Measurements from ENCODE around the gene SIN3A. TPM values are rescaled to one million over a fixed set of nuclear protein-coding genes. Genes with fewer than 3 reads are reported as not detected.

Gene SIN3A
- total and polyA plus RNA-seq, 2 donors (not counting 1 experiment from before 2014, with no cell fraction given) = 32.0 to 153 TPM

GRCh38 chr15:75367913-75368688, 83.4 kb downstream of the SIN3A start, which contains the start of gene MAN2C1:
Gene MAN2C1 (minus strand): TSS chr15:75368607. CDS start chr15:75368583, 24 bp downstream.
- Mint-ChIP-seq H3K9me3 (ENCODE audit: insufficient read depth) (no peaks in the 10 kb centered on the region), H3K27me3 (no peaks in the 10 kb centered on the region), H3K4me3 (peak within 1 kb of the TSS; percentile 93), H3K27ac (peak within 1 kb of the TSS; percentile 95), H3K4me1 (peaks cover 27% of the 10 kb centered on the region)
- Histone ChIP-seq H3K79me2 (ENCODE audit: control insufficient read depth, insufficient read depth, low read length) (peaks cover 4% of the 10 kb centered on the region), H3K9me3 (ENCODE audit: control extremely low read depth in 1 of 3, control insufficient read depth in 2 of 3, insufficient read depth in 1 of 3, low read length in 2 of 3) (no peaks in the 10 kb centered on the region), H3K4me1 (ENCODE audit: control insufficient read depth in 2 of 2, insufficient read depth in 2 of 2, low read length in 2 of 2) (peaks cover 13 to 19% of the 10 kb centered on the region in 2 donors), H3K4me2 (replicated peaks; ENCODE audit: low read depth, low read length, poor library complexity, severe bottlenecking) (peak within 1 kb of the TSS; percentile 96), H3K36me3 (replicated peaks in 1 of 2; ENCODE audit: control extremely low read depth in 1 of 2, control insufficient read depth in 1 of 2, extremely low read depth in 1 of 2, insufficient read depth in 2 of 2, low read length in 1 of 2) (peaks cover 0 to 42% of the 10 kb centered on the region in 2 experiments), H3K9ac (ENCODE audit: low read length) (peak within 1 kb of the TSS; percentile 96), H3K27ac (ENCODE audit: low read length in 2 of 2) (peak within 1 kb of the TSS; percentile 98 to 99), H3K4me3 (ENCODE audit: control extremely low read depth in 1 of 5, extremely low read depth in 1 of 5, insufficient read depth in 1 of 5, low read depth in 2 of 5, low read length in 4 of 5) (peak within 1 kb of the TSS; percentile 74 to 96 (median 87)), H2AFZ (ENCODE audit: insufficient read depth, low read depth, low read length, poor library complexity, severe bottlenecking) (peak within 1 kb of the TSS; percentile 73), H4K20me1 (ENCODE audit: control insufficient read depth, insufficient read depth, low read length, poor library complexity, severe bottlenecking) (peaks cover under 1% of the 10 kb centered on the region), H3K27me3 (replicated peaks in 1 of 4; ENCODE audit: control extremely low read depth in 1 of 4, control insufficient read depth in 3 of 4, insufficient read depth in 4 of 4, low read length in 3 of 4) (no peaks in the 10 kb centered on the region)
- whole genome bisulfite sequencing (ENCODE audit: insufficient coverage) = under 1% methylated on average over 67 of the region's 67 CpGs
- ATAC-seq (ENCODE audit: low read depth) = peak; percentile 92
- ChIA-PET POLR2A (interaction anchor here (0.8 to 3.9 kb wide), 11 partner anchors 13 to 370 kb away, joined by 3 to 62 read pairs (median 4); partner anchors contain the start of genes COMMD4, IMP3, NEIL1 and PPCDC), CTCF (interaction anchor here (0.5 to 4.3 kb wide), 33 partner anchors 11 to 512 kb away, joined by 3 to 52 read pairs (median 5); partner anchors contain the start of genes C15orf39, COMMD4, IMP3 and NEIL1)
- intact Hi-C loops (cut with micrococcal nuclease) = loop anchor here (1.0 to 5.0 kb wide), 5 partner anchors 18 to 431 kb away; partner anchors contain the start of genes COMMD4, COX5A, IMP3 and SNUPN
- TF ChIP-seq, protein P1, sequence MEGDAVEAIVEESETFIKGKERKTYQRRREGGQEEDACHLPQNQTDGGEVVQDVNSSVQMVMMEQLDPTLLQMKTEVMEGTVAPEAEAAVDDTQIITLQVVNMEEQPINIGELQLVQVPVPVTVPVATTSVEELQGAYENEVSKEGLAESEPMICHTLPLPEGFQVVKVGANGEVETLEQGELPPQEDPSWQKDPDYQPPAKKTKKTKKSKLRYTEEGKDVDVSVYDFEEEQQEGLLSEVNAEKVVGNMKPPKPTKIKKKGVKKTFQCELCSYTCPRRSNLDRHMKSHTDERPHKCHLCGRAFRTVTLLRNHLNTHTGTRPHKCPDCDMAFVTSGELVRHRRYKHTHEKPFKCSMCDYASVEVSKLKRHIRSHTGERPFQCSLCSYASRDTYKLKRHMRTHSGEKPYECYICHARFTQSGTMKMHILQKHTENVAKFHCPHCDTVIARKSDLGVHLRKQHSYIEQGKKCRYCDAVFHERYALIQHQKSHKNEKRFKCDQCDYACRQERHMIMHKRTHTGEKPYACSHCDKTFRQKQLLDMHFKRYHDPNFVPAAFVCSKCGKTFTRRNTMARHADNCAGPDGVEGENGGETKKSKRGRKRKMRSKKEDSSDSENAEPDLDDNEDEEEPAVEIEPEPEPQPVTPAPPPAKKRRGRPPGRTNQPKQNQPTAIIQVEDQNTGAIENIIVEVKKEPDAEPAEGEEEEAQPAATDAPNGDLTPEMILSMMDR (IDR thresholded peaks at IDR 0.05) = peak; percentile 74
- TF ChIP-seq EZH2 (IDR thresholded peaks at IDR 0.05; ENCODE audit: borderline replicate concordance, insufficient read depth, low read depth, low read length, poor library complexity, severe bottlenecking) = no peak
- DNase-seq = peak; percentile 97
